K562 (cell line): Measurements from ENCODE around the gene PPM1L. TPM values are rescaled to one million over a fixed set of nuclear protein-coding genes. Genes with fewer than 3 reads are reported as not detected.

ENCODE experiments used
- ATAC-seq: fragments of 200-7000 bp; cut with Tn5 transposase; 3 replicates; pipeline ENCODE4 v1.9.1; 2020; ENCODE audit warnings: moderate library complexity
- BruUV-seq: library from RNA; stranded (reverse); fragments of 400-500 nt; replicated peaks from 2 replicates; lab custom pipeline; 2021; lab: Mats Ljungman, UMichigan
- CTCF ChIA-PET: fragments of 300-600 bp; formaldehyde crosslinking; extraction: SDS; loops from one replicate; lab custom pipeline; 2021; ENCODE audit warnings: low intra/inter-chr PET ratio; lab: Yijun Ruan, JAX
- POLR2A ChIA-PET: fragments of 300-600, 350-650 bp; sonication (Branson Sonifier 250); formaldehyde crosslinking; extraction: SDS; loops from one replicate; lab custom pipeline; 2021; ENCODE audit warnings: antibody characterized with exemption, inconsistent platforms; lab: Yijun Ruan, JAX
- DNase-seq, 4 experiments: peaks; one replicate each; pipeline versions ENCODE4 v3.0.0 to v3.0.0-alpha.2; 2011 to 2018; ENCODE audit warnings: low spot score in 3 of 4, mixed read lengths in 3 of 4; ENCODE audit errors: extremely low read depth in 1 of 4
- FAIRE-seq: peaks from 2 replicates; lab custom pipeline; 2011; peaks lifted over from hg19 to GRCh38; lab: Jason Lieb, UNC
- H2AFZ ChIP-seq: 2 replicates; pipeline ENCODE4 v1.6.0; 2011; ENCODE audit warnings: low read depth, low read length, control low read depth, inconsistent platforms
- H3K27ac ChIP-seq: fragments of 200-600 bp; 3 replicates; pipeline ENCODE4 v1.8.0; 2011; ENCODE audit warnings: low read depth, mild to moderate bottlenecking, control low read depth, inconsistent platforms, low read length, moderate library complexity, mixed read lengths; ENCODE audit errors: extremely low read depth
- H3K27me3 ChIP-seq, 2 experiments: fragments of 300-600 bp in 1 of 2; 2 replicates in 1 of 2; 3 replicates in 1 of 2; pipeline versions ENCODE4 v1.6.0 to v1.8.0; 2011; ENCODE audit warnings: inconsistent platforms in 2 of 2, low read length in 2 of 2, mild to moderate bottlenecking in 1 of 2, mixed read lengths in 1 of 2, moderate library complexity in 1 of 2; ENCODE audit not compliant: control insufficient read depth in 2 of 2, insufficient read depth in 2 of 2
- H3K36me3 ChIP-seq: fragments of 300-600 bp; 3 replicates; pipeline ENCODE4 v1.8.0; 2011; ENCODE audit warnings: mild to moderate bottlenecking, low read length, inconsistent platforms; ENCODE audit not compliant: control insufficient read depth, insufficient read depth
- H3K4me1 ChIP-seq, 2 experiments: fragments of 200-600 bp in 1 of 2; replicated peaks in 1 of 2; 2 replicates in 1 of 2; 3 replicates in 1 of 2; pipeline versions ENCODE4 v1.5.1 to v1.8.0; 2011; ENCODE audit warnings: inconsistent platforms in 2 of 2, low read length in 2 of 2, mild to moderate bottlenecking in 1 of 2, mixed read lengths in 1 of 2, moderate library complexity in 1 of 2; ENCODE audit not compliant: control insufficient read depth in 2 of 2, insufficient read depth in 2 of 2
- H3K4me2 ChIP-seq: 2 replicates; pipeline ENCODE4 v1.6.1; 2011; ENCODE audit warnings: low read length, control low read depth, inconsistent platforms, mixed read lengths; ENCODE audit not compliant: insufficient read depth
- H3K4me3 ChIP-seq: fragments of 200-600 bp; sonication (generic), shearing (Covaris generic); 2 replicates; pipeline ENCODE4 v1.5.1; 2016; ENCODE audit warnings: control low read depth, inconsistent platforms
- H3K79me2 ChIP-seq: fragments of 200-600 bp; 3 replicates; pipeline ENCODE4 v1.8.0; 2011; ENCODE audit warnings: low read length, inconsistent platforms; ENCODE audit not compliant: control insufficient read depth, insufficient read depth
- H3K9ac ChIP-seq, 2 experiments: 2 replicates each; pipeline versions ENCODE4 v1.6.0 to v1.6.1; 2011; ENCODE audit warnings: low read depth in 2 of 2, low read length in 2 of 2, control low read depth in 1 of 2, inconsistent platforms in 1 of 2, mild to moderate bottlenecking in 1 of 2, mixed read lengths in 1 of 2; ENCODE audit not compliant: insufficient read depth in 1 of 2
- H3K9me1 ChIP-seq: one replicate; pipeline ENCODE4 v1.6.0; 2011; ENCODE audit warnings: inconsistent platforms, mild to moderate bottlenecking, low read length, moderate library complexity; ENCODE audit not compliant: control insufficient read depth, insufficient read depth
- H3K9me3 ChIP-seq: replicated peaks from 2 replicates; pipeline ENCODE4 v1.5.1; 2011; ENCODE audit warnings: low read depth, low read length, inconsistent platforms; ENCODE audit not compliant: control insufficient read depth, insufficient read depth
- H4K20me1 ChIP-seq: replicated peaks from 2 replicates; pipeline ENCODE4 v1.6.1; 2011; ENCODE audit warnings: low read length, inconsistent platforms, mixed read lengths; ENCODE audit not compliant: control insufficient read depth, insufficient read depth
- DNMT1 ChIP-seq: fragments of 450-650 bp; IDR thresholded peaks from 2 replicates; pipeline ENCODE4 v1.6.1; 2016; ENCODE audit warnings: antibody characterized with exemption, mild to moderate bottlenecking
- JUN ChIP-seq, 2 experiments: sonication (generic) in 1 of 2; formaldehyde crosslinking in 1 of 2; IDR thresholded peaks; 2 replicates each; pipeline versions ENCODE4 v1.6.1 to v1.8.0; 2012 to 2022; ENCODE audit warnings: borderline replicate concordance in 2 of 2, mild to moderate bottlenecking in 2 of 2, improper control_type of control experiment in 1 of 2, low read depth in 1 of 2, low read length in 1 of 2, missing genetic modification reagents in 1 of 2
- KDM1A ChIP-seq, 2 experiments: fragments of 450-650 bp; IDR thresholded peaks; 2 replicates each; pipeline ENCODE4 v1.6.1; 2016; ENCODE audit warnings: mild to moderate bottlenecking in 2 of 2
- NFE2 ChIP-seq: IDR thresholded peaks from 2 replicates; pipeline ENCODE4 v1.6.1; 2014; ENCODE audit warnings: antibody characterized with exemption, low read depth
- STAG1 ChIP-seq: sonication (generic); formaldehyde crosslinking; IDR thresholded peaks from 2 replicates; pipeline ENCODE4 v1.5.0; 2020; ENCODE audit warnings: missing genetic modification reagents, borderline replicate concordance
- whole genome bisulfite sequencing: fragments of 100-300 bp; shearing (Covaris generic); methylation state at CpG from one replicate; pipeline ENCODE4 v1.1.6; 2016; ENCODE audit warnings: low coverage, mixed read lengths; ENCODE audit not compliant: insufficient coverage; ENCODE audit errors: missing lambda C conversion rate; 5-methylcytosine and 5-hydroxymethylcytosine counted together
- in situ Hi-C: fragments of 300-500 bp; cut with MboI; formaldehyde crosslinking; loops from 4 replicates; pipeline ENCODE4 v1.15.0; 2018; ENCODE audit warnings: inconsistent platforms, mixed read lengths
- intact Hi-C: fragments of 100-400 bp; cut with micrococcal nuclease; formaldehyde crosslinking; loops from 2 replicates; pipeline ENCODE4 v1.14.2; 2022
- polyA plus RNA-seq, 8 experiments: library from polyadenylated mRNA; depleted of rRNA in 4 of 8; stranded (reverse) in 5 of 8; unstranded in 3 of 8; fragments of >200 nt; fragmentation: Nextera tagmentation in 2 of 8; fragmentation: Illumina TruSeq in 1 of 8; extraction: Ambion mirVana in 2 of 8; extraction: Trizol in 1 of 8; gene quantifications; 2 replicates each; pipeline versions ENCODE4 v1.2.1 to v1.2.3, GENCODE V29; 2011 to 2014; ENCODE audit warnings: inconsistent platforms in 1 of 8, missing spikeins in 1 of 8
- total RNA-seq, 7 experiments: library from RNA; depleted of rRNA in 6 of 7; stranded (reverse); fragments of >200 nt in 6 of 7; fragmentation: Illumina TruSeq in 2 of 7; extraction: Trizol in 2 of 7; gene quantifications; 2 replicates each; pipeline versions ENCODE4 v1.2.1 to v1.2.3, GENCODE V29; 2011 to 2021; ENCODE audit warnings: low replicate concordance in 1 of 7
- TF ChIP-seq, protein P1 (sequence below): fragments of 250-450 bp; sonication (Bioruptor Pico); IDR thresholded peaks from 2 replicates; pipeline ENCODE4 v1.5.0; 2021
- TF ChIP-seq, protein P2 (sequence below), 2 experiments: fragments of 450-650 bp in 1 of 2; sonication (generic) in 1 of 2; formaldehyde crosslinking in 1 of 2; IDR thresholded peaks; 2 replicates each; pipeline versions ENCODE4 v1.7.1 to v1.9.0; 2016 to 2022; ENCODE audit warnings: inconsistent platforms in 1 of 2, mild to moderate bottlenecking in 1 of 2, missing genetic modification reagents in 1 of 2

PPM1L gene
- total and polyA plus RNA-seq, 9 of the 15 experiments (the other 6 are each of a cell fraction or from before 2014, with no cell fraction given): 0.01 to 0.41 (median 0.14) TPM

DNA sequence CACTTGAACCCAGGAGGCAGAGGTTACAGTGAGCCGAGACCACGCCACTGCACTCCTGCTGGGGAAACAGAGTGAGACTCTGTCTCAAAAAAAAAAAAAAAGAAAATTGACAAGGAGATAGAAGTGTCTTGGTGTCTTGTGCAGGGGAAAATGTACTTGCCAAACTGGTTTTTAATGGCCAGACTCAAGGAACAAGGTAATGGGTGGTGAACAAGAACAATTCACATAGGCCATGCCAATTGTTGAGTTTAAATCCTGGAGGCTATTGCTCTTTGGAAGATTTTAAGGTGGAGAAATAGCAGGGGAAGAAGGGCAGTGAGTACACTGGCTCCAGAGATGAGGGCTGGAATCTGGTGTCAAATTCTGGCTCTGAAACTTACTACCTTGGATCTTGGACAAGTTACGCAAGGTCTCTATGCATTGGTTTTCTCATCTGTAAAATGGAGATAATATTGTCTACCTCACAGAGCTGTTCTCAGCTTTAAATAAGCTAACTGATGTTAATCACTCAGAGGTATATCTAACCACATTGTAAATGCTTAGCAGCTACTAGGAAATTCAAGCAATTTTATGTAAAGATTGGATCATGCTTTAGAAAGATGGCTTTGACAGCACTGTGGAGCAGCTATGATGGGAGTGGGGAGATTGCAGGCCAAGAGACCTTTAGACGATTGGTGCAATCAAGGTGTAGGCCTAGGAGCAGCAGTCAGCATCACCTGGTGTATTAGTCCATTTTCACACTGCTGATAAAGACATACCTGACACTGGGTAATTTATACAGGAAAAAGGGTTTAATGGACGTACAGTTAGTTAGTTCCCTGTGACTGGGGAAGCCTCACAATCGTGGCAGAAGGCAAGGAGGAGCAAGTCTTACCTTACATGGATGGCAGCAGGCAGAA, 270.8 kb downstream of the PPM1L start:
- ATAC-seq: no peak
- Histone ChIP-seq H3K9me1 (no peaks in the 10 kb centered on the region), H4K20me1 (no peaks in the 10 kb centered on the region), H3K9ac (no peak overlapping the region), H2AFZ (no peak overlapping the region), H3K4me3 (no peak overlapping the region), H3K36me3 (no peaks in the 10 kb centered on the region), H3K4me2 (no peak overlapping the region), H3K27me3 (no peaks in the 10 kb centered on the region), H3K4me1 (no peaks in the 10 kb centered on the region), H3K9me3 (no peaks in the 10 kb centered on the region), H3K79me2 (no peaks in the 10 kb centered on the region), H3K27ac (no peak overlapping the region)
- TF ChIP-seq, protein P1, sequence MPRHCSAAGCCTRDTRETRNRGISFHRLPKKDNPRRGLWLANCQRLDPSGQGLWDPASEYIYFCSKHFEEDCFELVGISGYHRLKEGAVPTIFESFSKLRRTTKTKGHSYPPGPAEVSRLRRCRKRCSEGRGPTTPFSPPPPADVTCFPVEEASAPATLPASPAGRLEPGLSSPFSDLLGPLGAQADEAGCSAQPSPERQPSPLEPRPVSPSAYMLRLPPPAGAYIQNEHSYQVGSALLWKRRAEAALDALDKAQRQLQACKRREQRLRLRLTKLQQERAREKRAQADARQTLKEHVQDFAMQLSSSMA (CRISPR knock-in tag): no peak
- TF ChIP-seq JUN (IDR thresholded peaks at IDR 0.05; ENCODE audit: borderline replicate concordance, low read depth, low read length): no peak
- no peak for TF ChIP-seq JUN (CRISPR knock-in tag; IDR thresholded peaks at IDR 0.05; ENCODE audit: borderline replicate concordance)
- TF ChIP-seq DNMT1: no peak
- TF ChIP-seq, protein P2, sequence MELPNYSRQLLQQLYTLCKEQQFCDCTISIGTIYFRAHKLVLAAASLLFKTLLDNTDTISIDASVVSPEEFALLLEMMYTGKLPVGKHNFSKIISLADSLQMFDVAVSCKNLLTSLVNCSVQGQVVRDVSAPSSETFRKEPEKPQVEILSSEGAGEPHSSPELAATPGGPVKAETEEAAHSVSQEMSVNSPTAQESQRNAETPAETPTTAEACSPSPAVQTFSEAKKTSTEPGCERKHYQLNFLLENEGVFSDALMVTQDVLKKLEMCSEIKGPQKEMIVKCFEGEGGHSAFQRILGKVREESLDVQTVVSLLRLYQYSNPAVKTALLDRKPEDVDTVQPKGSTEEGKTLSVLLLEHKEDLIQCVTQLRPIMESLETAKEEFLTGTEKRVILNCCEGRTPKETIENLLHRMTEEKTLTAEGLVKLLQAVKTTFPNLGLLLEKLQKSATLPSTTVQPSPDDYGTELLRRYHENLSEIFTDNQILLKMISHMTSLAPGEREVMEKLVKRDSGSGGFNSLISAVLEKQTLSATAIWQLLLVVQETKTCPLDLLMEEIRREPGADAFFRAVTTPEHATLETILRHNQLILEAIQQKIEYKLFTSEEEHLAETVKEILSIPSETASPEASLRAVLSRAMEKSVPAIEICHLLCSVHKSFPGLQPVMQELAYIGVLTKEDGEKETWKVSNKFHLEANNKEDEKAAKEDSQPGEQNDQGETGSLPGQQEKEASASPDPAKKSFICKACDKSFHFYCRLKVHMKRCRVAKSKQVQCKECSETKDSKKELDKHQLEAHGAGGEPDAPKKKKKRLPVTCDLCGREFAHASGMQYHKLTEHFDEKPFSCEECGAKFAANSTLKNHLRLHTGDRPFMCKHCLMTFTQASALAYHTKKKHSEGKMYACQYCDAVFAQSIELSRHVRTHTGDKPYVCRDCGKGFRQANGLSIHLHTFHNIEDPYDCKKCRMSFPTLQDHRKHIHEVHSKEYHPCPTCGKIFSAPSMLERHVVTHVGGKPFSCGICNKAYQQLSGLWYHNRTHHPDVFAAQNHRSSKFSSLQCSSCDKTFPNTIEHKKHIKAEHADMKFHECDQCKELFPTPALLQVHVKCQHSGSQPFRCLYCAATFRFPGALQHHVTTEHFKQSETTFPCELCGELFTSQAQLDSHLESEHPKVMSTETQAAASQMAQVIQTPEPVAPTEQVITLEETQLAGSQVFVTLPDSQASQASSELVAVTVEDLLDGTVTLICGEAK (IDR thresholded peaks at IDR 0.05): no peak
- TF ChIP-seq, protein P2 (CRISPR knock-in tag; IDR thresholded peaks at IDR 0.05): no peak
- no peak for TF ChIP-seq NFE2
- no peak for TF ChIP-seq KDM1A (IDR thresholded peaks at IDR 0.05)
- no peak for TF ChIP-seq STAG1
- ChIA-PET POLR2A (no interaction called here), CTCF (no interaction called here)
- in situ Hi-C loops (no loop called here), intact Hi-C loops (no loop called here)
- no TSS peak for BruUV-seq
- 5% methylated on average over 5 of the region's 6 CpGs for WGBS
- no peak for FAIRE-seq
- DNase-seq: no peak
